Upper lobe of right lung (tissue), 1 donor: ENCODE results near the gene PLEKHD1. TPM values are rescaled to one million over a fixed set of nuclear protein-coding genes. Genes with fewer than 3 reads are reported as not detected.

Experiments used
- ATAC-seq: fragments of 200-7000 bp; cut with Tn5 transposase; one replicate; pipeline ENCODE4 v1.9.1; 2020; ENCODE audit warnings: mild to moderate bottlenecking, moderate library complexity
- DNase-seq: peaks from one replicate; pipeline ENCODE4 v3.0.0-alpha.2; 2020
- H3K27ac ChIP-seq: fragments of 200-600 bp; one replicate; pipeline ENCODE4 v1.8.0; 2022
- H3K27me3 ChIP-seq: fragments of 200-600 bp; one replicate; pipeline ENCODE4 v1.8.0; 2022; ENCODE audit warnings: mild to moderate bottlenecking
- H3K36me3 ChIP-seq: fragments of 200-600 bp; one replicate; pipeline ENCODE4 v1.8.0; 2022
- H3K4me1 ChIP-seq: fragments of 200-600 bp; one replicate; pipeline ENCODE4 v1.8.0; 2022
- H3K4me3 ChIP-seq: fragments of 200-600 bp; one replicate; pipeline ENCODE4 v1.8.0; 2022; ENCODE audit warnings: mild to moderate bottlenecking
- H3K9me3 ChIP-seq: fragments of 200-600 bp; one replicate; pipeline ENCODE4 v1.8.0; 2022
- CTCF ChIP-seq: fragments of 200-600 bp; IDR thresholded peaks from one replicate; pipeline ENCODE4 v1.8.0; 2022; ENCODE audit warnings: antibody characterized with exemption
- intact Hi-C: fragments of 100-400 bp; cut with DNase I; formaldehyde crosslinking; loops from one replicate; pipeline ENCODE4 v1.11.0; 2022
- long read RNA-seq: library from polyadenylated mRNA; unstranded; transcript quantifications from one replicate; pipeline ENCODE4 v2.0.0, GENCODE V29; 2021
- total RNA-seq: library from RNA; stranded (reverse); fragmentation: NEBNext Ultra II Directional; extraction: Animal tissue kit (Norgen Biotek cat#: 25700); gene quantifications from one replicate; pipeline ENCODE4 v1.2.1, GENCODE V29; 2021
- donor health status: DM: no; HTN: yes; CAD: no; lungs with severe emphysema.

Gene PLEKHD1
- total RNA-seq: 0.41 TPM
- long read RNA-seq, partial matches to known transcripts: 0 of 1 reads
- long read RNA-seq, other reads (novel, unspliced or antisense): 1 of 1 reads

GRCh38 chr14:69484444-69485314 lies at the start of gene PLEKHD1:
TSS of gene PLEKHD1 (plus strand) at chr14:69484728. CDS start at chr14:69484966, 238 bp downstream.
- peaks cover 18% of the 10 kb centered on the region for H3K4me1 ChIP-seq
- intact Hi-C loops: no loop called here
- H3K4me3 ChIP-seq: peak within 1 kb of the TSS; percentile 48
- TF ChIP-seq CTCF: no peak
- ATAC-seq: peak; percentile 90
- H3K9me3 ChIP-seq: no peaks in the 10 kb centered on the region
- H3K36me3 ChIP-seq: no peaks in the 10 kb centered on the region
- DNase-seq: peak; percentile 85
- H3K27me3 ChIP-seq: peaks cover 46% of the 10 kb centered on the region
- H3K27ac ChIP-seq: no peak within 1 kb of the TSS

- TF ChIP-seq CTCF: no peak
- DNase-seq (no peak), ATAC-seq (no peak)
- Histone ChIP-seq H3K27me3 (no peaks in the 10 kb centered on the region), H3K27ac (no peak overlapping the region), H3K4me3 (no peak overlapping the region), H3K36me3 (peaks cover 29% of the 10 kb centered on the region), H3K4me1 (no peaks in the 10 kb centered on the region), H3K9me3 (no peaks in the 10 kb centered on the region)
- intact Hi-C loops: no loop called here
These were observed 44.8 kb upstream of the PLEKHD1 start for GRCh38 chr14:69439521-69440270.

GRCh38 chr14:69441948-69442347 lies 42.6 kb upstream of the PLEKHD1 start:
- no peak for TF ChIP-seq CTCF
- H3K4me1 ChIP-seq: no peaks in the 10 kb centered on the region
- H3K27ac ChIP-seq: no peak overlapping the region
- H3K36me3 ChIP-seq: peaks cover 29% of the 10 kb centered on the region
- DNase-seq (no peak), ATAC-seq (no peak)
- no peak overlapping the region for H3K4me3 ChIP-seq
- no peaks in the 10 kb centered on the region for H3K9me3 ChIP-seq
- intact Hi-C loops: no loop called here
- H3K27me3 ChIP-seq: no peaks in the 10 kb centered on the region

- no peak overlapping the region for H3K4me3 ChIP-seq
- DNase-seq: no peak
- ATAC-seq: no peak
- peaks cover 29% of the 10 kb centered on the region for H3K36me3 ChIP-seq
- no peaks in the 10 kb centered on the region for H3K4me1 ChIP-seq
- no peaks in the 10 kb centered on the region for H3K9me3 ChIP-seq
- H3K27ac ChIP-seq: no peak overlapping the region
- no peaks in the 10 kb centered on the region for H3K27me3 ChIP-seq
- intact Hi-C loops: no loop called here
- no peak for TF ChIP-seq CTCF
These were observed 41.2 kb upstream of the PLEKHD1 start for GRCh38 chr14:69443296-69443805.

- intact Hi-C loops: no loop called here
These were observed 35.3 kb upstream of the PLEKHD1 start for GRCh38 chr14:69449216-69449615.

More at GRCh38 chr14:69449216-69449615, 35.3 kb upstream of the PLEKHD1 start:
- H3K4me1 ChIP-seq: no peaks in the 10 kb centered on the region
- TF ChIP-seq CTCF: no peak
- no peaks in the 10 kb centered on the region for H3K9me3 ChIP-seq
- peaks cover 3% of the 10 kb centered on the region for H3K36me3 ChIP-seq
- no peak for ATAC-seq
- no peak overlapping the region for H3K27ac ChIP-seq
- no peak overlapping the region for H3K4me3 ChIP-seq
- H3K27me3 ChIP-seq: no peaks in the 10 kb centered on the region
- no peak for DNase-seq
